Upper lobe of left lung (tissue), 4 donors: ENCODE results near the gene WNT2B.

Experiments
- CTCF ChIP-seq, 6 experiments: fragments of 450-650 bp in 4 of 6; fragments of 200-600 bp in 2 of 6; sonication (generic) in 2 of 6; IDR thresholded peaks; one replicate each; pipeline ENCODE4 v1.5.1; 2016 to 2019; ENCODE audit warnings: antibody characterized with exemption in 6 of 6
- EP300 ChIP-seq, 4 donors: sonication (generic); formaldehyde crosslinking; IDR thresholded peaks; one replicate each; pipeline ENCODE4 v1.5.1; 2017; ENCODE audit warnings: antibody characterized with exemption in 4 of 4, control low read depth in 2 of 4
- POLR2A ChIP-seq, 4 donors: fragments of 450-650 bp; IDR thresholded peaks; one replicate each; pipeline ENCODE4 v1.5.1; 2016 to 2017; ENCODE audit warnings: antibody characterized with exemption in 4 of 4, mild to moderate bottlenecking in 2 of 4
- POLR2AphosphoS5 ChIP-seq, 2 donors: sonication (generic); formaldehyde crosslinking; IDR thresholded peaks; one replicate each; pipeline ENCODE4 v1.5.1; 2017; ENCODE audit warnings: antibody characterized with exemption in 2 of 2

- TF ChIP-seq EP300 (IDR thresholded peaks at IDR 0.05) (no peak), CTCF (IDR thresholded peaks at IDR 0.05) (no peak), POLR2A (IDR thresholded peaks at IDR 0.05) (no peak), POLR2AphosphoS5 (IDR thresholded peaks at IDR 0.05) (no peak)
Measured at GRCh38 chr1:112517231-112517630, 8.5 kb downstream of the WNT2B start.
